Suppressor macrophage treated with lipopolysaccharide for 1 hour (primary cell): ENCODE data around the gene PER2.
A peak's percentile ranks its signal among the peaks of the same experiment; 100 is the strongest.

Experiments used
- DNase-seq, 3 donors: peaks; one replicate each; pipeline ENCODE4 v3.0.0-alpha.2; 2020 to 2022

PER2 gene

GRCh38 chr2:238263204-238264071 is 25.0 kb downstream of the PER2 start:
- peak; percentile 89 to 90 (median 90) for DNase-seq

- no peak for DNase-seq
These were observed 25.8 kb downstream of the PER2 start for GRCh38 chr2:238262496-238263122.

- DNase-seq, result no peak
These were observed 26.6 kb downstream of the PER2 start for GRCh38 chr2:238261718-238262375.

DNA sequence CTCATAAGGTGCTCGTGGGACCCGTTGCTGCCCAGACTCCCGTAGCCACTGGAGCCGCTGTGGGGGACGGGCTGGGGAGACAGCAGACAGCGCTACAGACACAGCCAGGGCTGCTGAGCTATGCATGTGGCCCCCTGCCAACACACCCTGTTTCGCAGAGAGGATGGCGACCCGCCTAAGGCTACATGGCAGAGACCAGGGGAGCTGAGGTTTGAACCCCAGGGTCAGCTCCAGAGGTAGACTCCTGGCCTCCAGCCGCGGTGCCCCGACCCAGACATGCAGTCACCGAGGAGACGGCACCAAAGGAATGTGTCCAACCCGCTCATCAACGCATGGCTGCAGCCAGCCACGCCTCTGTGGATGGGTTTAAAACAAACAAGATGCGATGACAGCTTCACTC is 27.5 kb downstream of the PER2 start:
- DNase-seq, result no peak

- no peak for DNase-seq
These were observed 29.1 kb downstream of the PER2 start for GRCh38 chr2:238259061-238260020.

- no peak for DNase-seq
These were observed 30.4 kb downstream of the PER2 start for GRCh38 chr2:238257786-238258700.

DNA sequence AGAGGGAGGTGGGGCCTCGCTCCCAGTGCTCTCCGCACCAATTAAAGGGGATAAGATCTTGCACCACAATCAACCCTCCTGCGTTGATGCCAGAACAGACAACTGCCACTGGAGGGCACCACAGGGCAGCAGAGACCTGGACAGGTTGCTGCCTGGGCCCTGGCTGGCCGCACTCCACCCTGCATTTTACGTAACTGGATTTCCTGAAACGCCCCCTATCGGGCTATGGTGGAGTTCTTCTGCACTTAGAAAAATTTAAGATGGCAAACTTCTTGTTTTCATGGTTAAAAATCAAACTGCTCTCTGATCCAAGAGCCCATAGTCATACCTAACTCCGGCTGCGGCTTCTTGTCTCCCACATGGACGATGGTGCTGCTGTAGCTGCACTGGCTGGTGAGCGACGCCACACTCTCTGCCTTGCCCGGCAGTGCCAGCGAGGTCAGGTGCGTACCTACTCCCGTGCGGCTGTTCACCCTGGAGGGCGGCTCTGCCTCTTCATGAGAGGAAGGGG is 31.8 kb downstream of the PER2 start:
- DNase-seq, result peak; percentile 79 to 84 (median 82)

DNA sequence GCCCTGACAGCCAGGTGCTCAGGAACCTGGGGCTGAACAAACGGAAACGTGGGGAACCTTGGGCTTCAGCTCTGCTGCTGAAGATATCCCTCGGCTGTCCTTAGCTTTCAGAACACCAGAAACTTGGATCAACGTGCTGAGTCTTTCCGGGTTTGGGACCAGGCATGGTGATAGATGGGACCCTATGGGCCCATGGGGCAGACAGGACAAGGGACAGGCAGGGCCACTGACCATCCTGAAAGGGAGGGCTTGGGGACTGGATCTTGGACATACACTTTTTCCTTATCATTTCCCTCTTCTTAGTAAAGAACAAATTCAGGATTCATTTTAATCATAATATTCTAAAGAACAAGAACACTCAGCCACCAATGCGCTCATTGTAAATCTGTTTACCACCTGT is 32.3 kb downstream of the PER2 start:
- no peak for DNase-seq

DNA sequence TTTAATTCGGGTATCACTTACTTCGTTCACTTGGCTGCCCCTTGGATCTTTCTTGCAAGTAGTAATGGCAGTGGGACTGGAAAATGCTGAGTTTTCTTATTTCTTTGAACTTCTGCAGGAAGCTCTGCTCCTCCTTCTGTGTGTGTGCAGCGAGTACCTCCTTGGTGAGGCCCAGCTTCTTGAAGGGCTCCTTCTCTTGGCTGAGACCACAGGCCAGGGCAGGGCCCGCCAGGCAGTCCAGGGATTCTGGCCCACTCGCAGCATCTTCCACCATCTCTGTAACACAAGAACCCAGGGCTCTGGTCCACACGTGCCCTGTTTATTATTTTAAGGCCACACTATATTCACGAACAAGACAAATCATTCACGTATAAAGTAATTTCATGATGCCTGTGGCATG is 32.8 kb downstream of the PER2 start:
- no peak for DNase-seq

- DNase-seq, result no peak
These were observed 33.3 kb downstream of the PER2 start for GRCh38 chr2:238255151-238255551.

- no peak for DNase-seq
These were observed 34.2 kb downstream of the PER2 start for GRCh38 chr2:238254095-238254723.

DNA sequence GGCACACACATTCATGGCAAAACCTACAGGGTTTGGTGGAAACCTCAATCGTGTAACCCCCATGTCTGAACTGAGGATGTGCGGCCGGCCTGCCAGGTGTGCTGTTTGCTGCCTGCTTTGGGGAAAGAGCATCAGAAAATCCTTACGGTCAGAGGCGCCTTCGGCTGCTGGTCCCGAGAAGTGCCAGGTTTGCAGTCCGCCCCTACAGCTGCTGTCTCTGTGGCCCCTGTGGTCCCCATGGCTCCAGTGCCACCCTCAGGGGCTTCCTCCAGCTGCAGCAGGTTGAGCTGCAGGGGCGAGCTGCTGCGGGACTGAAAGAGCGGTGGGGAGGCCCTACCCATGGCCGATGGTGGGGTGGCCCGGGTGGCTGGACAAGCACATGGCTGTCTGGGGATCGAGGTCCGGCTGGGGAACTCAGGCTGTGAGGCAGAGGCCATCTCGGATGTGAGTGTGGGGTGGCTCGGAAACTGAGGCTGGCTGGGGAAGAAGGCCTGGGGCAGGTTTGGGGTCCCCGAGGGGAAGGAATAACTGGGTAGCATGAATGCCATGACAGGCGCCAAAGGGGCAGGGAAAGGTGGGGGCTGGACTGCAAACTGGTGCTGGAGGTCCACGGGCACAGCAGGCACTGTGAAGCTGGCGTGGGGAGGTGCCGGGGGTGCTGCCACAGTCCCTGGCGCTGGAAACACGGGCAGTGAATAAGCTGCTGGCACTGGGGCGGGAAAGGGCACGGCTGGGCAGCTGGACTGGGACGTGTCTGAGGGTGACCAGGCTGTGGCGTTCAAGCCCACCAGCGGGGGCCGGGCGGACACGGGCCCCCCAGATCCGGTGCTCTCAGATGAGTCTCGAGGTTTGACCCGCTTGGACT is 35.4 kb downstream of the PER2 start:
- DNase-seq, result no peak

GRCh38 chr2:238251986-238252385 is 36.4 kb downstream of the PER2 start:
- DNase-seq, result no peak

DNA sequence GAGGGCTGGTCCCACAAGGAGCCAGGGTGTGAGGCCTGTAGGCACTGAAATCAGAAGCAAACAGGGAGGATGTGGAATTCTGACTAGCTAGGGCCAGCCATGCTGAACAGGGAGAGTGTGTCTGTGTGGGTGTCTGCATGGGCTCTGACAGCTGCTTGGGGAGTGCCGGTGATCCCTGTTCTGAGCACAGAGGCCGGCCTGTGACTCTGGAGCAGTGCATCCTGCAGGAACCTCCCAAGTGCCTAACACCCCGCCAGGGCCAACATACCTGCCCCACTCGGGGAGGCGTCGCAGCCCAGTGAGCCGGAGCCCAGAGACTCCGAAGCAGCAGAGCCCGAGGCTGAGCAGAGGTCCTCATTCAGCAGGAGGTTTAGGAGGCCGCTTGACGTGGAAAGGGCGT is 37.1 kb downstream of the PER2 start:
- DNase-seq, result no peak

DNA sequence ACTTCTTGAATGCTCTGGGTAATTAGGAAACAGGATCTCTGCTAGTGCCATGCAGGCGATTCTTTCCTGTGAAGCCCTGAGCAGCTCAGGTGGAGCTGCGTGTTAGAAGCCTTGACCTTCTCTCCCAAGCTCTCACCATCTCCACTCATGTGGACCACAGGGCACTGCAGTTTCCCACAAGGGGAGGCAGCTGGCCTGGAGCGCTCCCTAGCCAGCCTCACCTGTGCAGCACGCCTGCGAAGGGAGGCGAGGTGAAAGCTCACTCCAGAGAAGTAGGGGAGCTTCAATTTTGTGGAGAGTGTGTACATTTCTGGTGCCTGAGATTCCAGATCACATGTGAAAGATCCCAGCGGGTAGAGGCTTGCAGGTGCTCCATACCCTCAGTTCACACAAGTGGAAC is 37.5 kb downstream of the PER2 start:
- no peak for DNase-seq

- DNase-seq, result no peak
These were observed 40.5 kb downstream of the PER2 start for GRCh38 chr2:238247841-238248453.

- no peak for DNase-seq
These were observed 41.2 kb downstream of the PER2 start for GRCh38 chr2:238247002-238247822.

- no peak for DNase-seq
These were observed 44.3 kb downstream of the PER2 start for GRCh38 chr2:238244151-238244550.
